ENCODE data around the gene GPR18.

- no peak for TF ChIP-seq CTCF (IDR thresholded peaks at IDR 0.05; ENCODE audit: low read depth, low read length, poor library complexity, severe bottlenecking)
- TF ChIP-seq EZH2phosphoT487 (IDR thresholded peaks at IDR 0.05; ENCODE audit: borderline replicate concordance, low read length) = no peak
These were observed 2.0 kb upstream of the GPR18 start for GRCh38 chr13:99260216-99260615.
